Uterus (tissue), 2 donors: ENCODE data around the gene METTL17.

Experiments used
- POLR2A ChIP-seq, 2 donors: fragments of 450-650 bp; IDR thresholded peaks; one replicate each; pipeline ENCODE4 v1.6.1; 2016; ENCODE audit warnings: antibody characterized with exemption in 2 of 2, mild to moderate bottlenecking in 1 of 2, moderate library complexity in 1 of 2
- TF ChIP-seq, protein P1 (sequence below), 4 experiments: fragments of 200-600 bp in 2 of 4; fragments of 450-650 bp in 2 of 4; sonication (generic) in 2 of 4; IDR thresholded peaks; one replicate each; pipeline ENCODE4 v1.5.1; 2016 to 2019; ENCODE audit warnings: antibody characterized with exemption in 4 of 4, mild to moderate bottlenecking in 2 of 4, moderate library complexity in 1 of 4

- TF ChIP-seq, protein P1, sequence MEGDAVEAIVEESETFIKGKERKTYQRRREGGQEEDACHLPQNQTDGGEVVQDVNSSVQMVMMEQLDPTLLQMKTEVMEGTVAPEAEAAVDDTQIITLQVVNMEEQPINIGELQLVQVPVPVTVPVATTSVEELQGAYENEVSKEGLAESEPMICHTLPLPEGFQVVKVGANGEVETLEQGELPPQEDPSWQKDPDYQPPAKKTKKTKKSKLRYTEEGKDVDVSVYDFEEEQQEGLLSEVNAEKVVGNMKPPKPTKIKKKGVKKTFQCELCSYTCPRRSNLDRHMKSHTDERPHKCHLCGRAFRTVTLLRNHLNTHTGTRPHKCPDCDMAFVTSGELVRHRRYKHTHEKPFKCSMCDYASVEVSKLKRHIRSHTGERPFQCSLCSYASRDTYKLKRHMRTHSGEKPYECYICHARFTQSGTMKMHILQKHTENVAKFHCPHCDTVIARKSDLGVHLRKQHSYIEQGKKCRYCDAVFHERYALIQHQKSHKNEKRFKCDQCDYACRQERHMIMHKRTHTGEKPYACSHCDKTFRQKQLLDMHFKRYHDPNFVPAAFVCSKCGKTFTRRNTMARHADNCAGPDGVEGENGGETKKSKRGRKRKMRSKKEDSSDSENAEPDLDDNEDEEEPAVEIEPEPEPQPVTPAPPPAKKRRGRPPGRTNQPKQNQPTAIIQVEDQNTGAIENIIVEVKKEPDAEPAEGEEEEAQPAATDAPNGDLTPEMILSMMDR (IDR thresholded peaks at IDR 0.05), result no peak
- TF ChIP-seq POLR2A (IDR thresholded peaks at IDR 0.05), result no peak
These were observed 40.8 kb downstream of the METTL17 start for GRCh38 chr14:21030531-21030930.
